GM21528 (cell line): Measurements from ENCODE around the gene CD6.

Experiments
- ATAC-seq: cut with Tn5 transposase; IDR thresholded peaks from one replicate; pipeline ENCODE4 v1.9.1; 2021; ENCODE audit warnings: mild to moderate bottlenecking, moderate library complexity; ENCODE audit not compliant: unreplicated experiment, low FRiP score

The CD6 gene

GRCh38 chr11:61024938-61025820, 53.7 kb downstream of the CD6 start:
- ATAC-seq = no peak

DNA sequence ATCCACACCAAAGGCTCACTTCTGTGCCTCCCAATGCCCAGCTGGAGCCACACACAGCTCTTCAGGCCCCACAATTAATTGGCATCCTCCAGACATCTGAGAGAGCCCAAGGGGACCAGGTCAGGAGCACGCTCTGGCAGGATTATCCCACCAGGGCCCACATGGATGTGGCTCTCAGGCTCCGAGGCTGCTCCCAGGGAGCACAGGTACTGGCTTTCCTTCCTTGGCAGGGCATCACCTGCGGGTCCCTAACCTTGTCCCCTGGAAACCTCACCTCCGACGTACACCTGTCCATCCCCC, 54.3 kb downstream of the CD6 start:
- no peak for ATAC-seq

- ATAC-seq = no peak
These were observed 54.9 kb downstream of the CD6 start for GRCh38 chr11:61026121-61027031.

DNA sequence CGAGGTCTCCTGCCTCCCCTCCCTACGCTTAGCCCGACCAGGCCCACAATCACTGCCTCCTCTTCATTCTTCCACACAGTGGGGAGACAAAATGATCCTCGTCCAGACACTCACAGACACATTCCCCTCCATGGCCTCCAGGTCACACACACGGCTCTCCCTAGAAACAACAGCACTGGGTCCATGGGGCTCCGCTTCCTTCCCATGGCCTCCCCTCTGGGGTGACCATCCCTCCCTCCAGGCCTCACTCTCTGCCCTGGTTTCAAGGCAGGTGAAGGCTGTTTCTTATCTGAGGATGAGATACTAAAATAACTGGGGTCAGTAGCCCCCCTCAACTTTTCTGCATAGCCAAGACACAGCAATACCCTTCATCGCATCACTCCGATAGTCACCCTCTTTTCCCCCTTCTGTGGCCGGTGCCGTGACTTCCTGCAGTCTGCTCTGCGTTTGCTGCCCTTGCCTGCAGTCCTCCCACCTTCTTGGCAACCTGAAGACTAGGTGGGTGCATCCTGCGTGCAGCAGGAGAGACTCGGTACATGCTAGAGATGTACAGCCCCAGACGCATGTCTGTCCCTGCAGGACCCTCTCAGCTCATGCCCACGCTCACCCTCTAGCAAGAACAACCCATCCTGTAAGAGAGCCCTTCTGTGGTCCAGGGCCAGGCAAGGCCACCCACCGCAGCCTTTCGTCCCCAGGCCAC, 55.8 kb downstream of the CD6 start:
- no peak for ATAC-seq

DNA sequence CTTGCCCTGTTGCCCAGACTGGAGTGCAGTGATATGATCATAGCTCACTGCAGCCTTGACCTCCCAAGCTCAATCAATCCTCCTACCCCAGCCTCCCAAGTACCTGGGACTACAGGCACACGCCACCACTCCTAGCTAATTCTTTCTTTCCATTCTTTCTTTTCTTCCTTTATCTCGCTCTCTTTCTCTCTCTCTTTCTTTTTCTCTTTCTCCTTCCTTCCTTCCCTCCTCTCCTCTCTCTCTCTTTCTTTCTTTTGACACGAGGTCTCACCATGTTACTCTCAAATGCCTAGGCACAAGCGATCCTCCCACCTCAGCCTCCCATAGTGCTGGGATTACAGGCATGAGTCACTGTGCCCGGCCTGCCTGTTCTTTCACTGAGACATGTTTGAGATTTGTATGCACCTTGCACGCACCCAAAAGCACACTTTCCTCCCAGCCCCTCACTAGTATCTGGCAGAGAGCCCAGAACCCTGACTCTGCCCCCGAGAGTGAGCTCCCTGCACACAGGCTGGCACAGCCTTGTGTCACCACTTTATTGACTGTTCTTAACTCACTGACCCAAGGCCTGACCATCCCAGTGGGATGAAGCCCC, 56.8 kb downstream of the CD6 start:
- no peak for ATAC-seq

DNA sequence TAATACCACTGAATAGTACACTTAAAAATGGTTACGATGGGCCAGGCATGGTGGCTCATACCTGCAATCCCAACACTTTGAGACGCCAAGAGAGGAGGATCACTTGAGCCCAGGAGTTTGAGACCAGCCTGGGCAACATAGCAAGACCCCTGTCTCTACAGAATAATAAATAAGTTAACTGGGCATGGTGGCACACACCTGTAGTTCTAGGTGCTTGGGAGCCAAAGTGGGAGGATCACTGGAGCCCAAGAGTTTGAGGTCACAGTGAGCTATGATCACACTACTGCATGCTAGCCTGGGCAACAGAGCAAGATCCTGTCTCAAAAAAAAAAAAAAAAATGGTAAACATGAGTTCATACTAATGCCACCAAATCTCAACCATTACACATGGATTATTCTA, 61.3 kb downstream of the CD6 start:
- no peak for ATAC-seq

DNA sequence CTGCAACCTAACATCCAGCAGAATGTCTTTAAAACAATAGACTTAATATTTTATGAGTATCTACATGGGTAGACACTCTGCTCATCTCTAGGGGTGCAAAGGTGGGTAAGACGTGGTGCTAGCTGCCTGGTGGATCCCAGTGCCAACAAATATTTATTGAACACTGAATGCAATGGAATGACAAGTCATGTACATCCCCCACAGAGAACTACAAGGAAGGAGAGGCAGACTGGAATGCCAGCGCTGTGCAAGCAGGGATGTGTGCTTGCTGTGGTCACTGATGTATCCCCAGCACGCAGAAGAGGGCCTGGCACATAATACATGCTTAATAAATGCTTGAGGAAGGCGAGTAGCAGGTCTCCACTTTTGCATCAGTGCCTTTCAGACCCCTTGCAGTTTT, 61.9 kb downstream of the CD6 start:
- no peak for ATAC-seq

DNA sequence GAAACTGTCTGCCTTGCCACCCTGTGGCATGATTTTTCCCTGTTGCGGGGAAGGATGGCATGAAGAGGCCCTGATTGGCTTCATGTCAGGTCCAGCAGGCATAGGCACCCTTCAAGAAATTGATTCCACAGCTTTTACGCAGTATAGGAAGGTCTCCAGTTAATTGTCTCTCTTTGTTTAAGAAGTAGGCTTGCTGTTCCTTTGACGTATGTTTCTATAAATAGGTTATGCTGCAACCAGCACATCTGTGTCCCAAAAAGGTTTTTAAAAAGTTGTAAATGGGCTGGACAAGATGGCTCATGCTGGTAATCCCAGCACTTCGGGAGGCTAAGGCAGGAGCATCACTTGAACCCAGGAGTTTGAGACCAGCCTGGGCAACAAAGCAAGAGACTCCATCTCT, 62.6 kb downstream of the CD6 start:
- no peak for ATAC-seq

DNA sequence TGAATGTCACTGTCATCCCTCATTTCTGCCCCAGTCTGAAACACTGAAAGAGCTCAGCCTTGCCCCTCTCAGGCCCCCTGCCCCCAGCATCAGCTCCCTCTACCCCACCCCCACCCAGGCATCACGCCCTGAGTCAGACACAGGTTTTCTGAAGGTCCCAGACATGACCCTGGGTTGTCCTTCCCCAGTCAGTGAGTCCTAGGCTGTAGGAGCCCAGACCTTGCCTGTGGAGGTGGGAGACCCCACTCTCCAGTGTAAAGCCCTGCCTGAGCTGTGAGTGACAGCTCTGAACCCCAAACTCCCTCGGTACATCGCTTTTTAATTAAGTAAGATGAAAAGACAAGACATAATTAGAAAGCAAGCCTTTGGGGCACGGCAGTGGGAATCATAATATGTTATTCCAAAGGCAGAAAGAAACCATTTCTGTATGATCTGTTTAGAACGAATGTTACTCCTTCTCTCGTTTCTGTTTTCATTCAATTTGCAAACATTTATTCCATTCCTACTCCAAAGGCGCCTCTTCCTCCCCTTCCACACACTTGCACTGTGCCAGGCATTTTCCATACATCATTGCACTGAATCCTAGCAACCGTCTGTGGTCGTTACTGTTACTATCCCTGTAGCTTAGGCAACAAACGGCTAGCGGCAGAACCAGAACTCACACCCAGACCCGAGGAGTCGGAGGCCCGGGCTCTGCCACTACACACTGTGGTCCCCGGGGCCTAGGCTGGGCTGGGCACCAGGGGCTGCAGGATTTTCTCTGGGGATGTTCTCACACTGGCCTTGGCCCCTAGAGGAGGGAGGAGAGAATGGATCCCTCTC, 63.4 kb downstream of the CD6 start:
- no peak for ATAC-seq

GRCh38 chr11:61035526-61035835, 64.0 kb downstream of the CD6 start:
- ATAC-seq = no peak

GRCh38 chr11:61037441-61038093, 66.1 kb downstream of the CD6 start:
- no peak for ATAC-seq

GRCh38 chr11:61039916-61040315, 68.4 kb downstream of the CD6 start:
- no peak for ATAC-seq

- peak; percentile 85 for ATAC-seq
These were observed 70.5 kb downstream of the CD6 start for GRCh38 chr11:61041755-61042518.

- ATAC-seq = no peak
These were observed 71.1 kb downstream of the CD6 start for GRCh38 chr11:61042537-61042936.

- ATAC-seq = no peak
These were observed 71.6 kb downstream of the CD6 start for GRCh38 chr11:61042961-61043540.

DNA sequence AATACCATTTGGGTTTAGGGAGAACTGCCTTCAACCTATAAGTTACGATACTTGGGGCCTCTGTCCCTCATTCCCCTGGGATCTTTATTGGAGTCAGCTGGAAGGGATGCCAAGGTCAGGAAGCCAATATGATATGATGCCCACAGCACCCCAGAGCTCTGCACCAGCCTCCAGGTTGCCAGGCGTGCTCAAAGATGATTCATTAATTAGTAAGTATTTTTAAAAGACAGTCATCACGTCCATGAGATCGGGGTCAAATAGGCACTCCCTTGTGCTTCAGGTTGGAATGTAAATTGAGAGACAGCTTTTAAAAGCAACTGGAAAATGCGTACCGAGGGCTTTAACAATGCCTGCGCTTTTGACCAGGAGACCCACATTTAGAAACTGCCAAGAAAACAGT, 73.8 kb downstream of the CD6 start:
- no peak for ATAC-seq

GRCh38 chr11:61046833-61047232, 75.4 kb downstream of the CD6 start:
- ATAC-seq = no peak

- no peak for ATAC-seq
These were observed 77.0 kb downstream of the CD6 start for GRCh38 chr11:61048368-61049062.
